OCI-LY1 (cell line): ENCODE results near the gene ZNF862.

Experiments
- EZH2 ChIP-seq: fragments of 200-600 bp; sonication (generic), shearing (Covaris generic); IDR thresholded peaks from 2 replicates; pipeline ENCODE4 v1.8.0; 2017; ENCODE audit warnings: borderline replicate concordance, mixed run types, mild to moderate bottlenecking, antibody characterized with exemption, low read length, moderate library complexity, mixed read lengths
- TF ChIP-seq, protein P1 (sequence below): fragments of 200-600 bp; sonication (generic), shearing (Covaris generic); IDR thresholded peaks from 2 replicates; pipeline ENCODE4 v1.5.1; 2017; ENCODE audit warnings: mild to moderate bottlenecking, antibody characterized with exemption, low read length, moderate library complexity, mixed read lengths

DNA sequence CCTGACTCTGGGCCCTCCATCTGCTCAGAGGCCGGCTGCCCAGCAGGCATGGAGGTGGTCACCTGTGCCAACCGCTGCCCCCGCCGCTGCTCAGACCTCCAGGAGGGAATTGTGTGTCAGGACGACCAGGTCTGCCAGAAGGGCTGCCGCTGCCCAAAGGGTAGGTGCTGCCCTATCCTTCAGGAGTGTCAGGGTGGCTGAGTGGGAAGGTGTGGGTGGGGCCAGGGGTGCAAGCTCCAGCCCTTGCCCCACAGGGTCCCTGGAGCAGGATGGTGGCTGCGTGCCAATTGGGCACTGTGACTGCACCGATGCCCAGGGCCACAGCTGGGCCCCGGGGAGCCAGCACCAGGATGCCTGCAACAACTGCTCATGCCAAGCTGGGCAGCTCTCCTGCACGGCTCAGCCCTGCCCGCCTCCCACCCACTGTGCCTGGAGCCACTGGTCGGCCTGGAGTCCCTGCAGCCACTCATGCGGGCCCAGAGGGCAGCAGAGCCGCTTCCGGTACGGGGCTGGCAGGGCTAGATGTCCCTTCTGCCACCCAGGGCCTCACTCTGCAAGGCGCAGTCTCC lies 17.5 kb upstream of the ZNF862 start:
- TF ChIP-seq, protein P1, sequence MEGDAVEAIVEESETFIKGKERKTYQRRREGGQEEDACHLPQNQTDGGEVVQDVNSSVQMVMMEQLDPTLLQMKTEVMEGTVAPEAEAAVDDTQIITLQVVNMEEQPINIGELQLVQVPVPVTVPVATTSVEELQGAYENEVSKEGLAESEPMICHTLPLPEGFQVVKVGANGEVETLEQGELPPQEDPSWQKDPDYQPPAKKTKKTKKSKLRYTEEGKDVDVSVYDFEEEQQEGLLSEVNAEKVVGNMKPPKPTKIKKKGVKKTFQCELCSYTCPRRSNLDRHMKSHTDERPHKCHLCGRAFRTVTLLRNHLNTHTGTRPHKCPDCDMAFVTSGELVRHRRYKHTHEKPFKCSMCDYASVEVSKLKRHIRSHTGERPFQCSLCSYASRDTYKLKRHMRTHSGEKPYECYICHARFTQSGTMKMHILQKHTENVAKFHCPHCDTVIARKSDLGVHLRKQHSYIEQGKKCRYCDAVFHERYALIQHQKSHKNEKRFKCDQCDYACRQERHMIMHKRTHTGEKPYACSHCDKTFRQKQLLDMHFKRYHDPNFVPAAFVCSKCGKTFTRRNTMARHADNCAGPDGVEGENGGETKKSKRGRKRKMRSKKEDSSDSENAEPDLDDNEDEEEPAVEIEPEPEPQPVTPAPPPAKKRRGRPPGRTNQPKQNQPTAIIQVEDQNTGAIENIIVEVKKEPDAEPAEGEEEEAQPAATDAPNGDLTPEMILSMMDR = no peak
- TF ChIP-seq EZH2 = no peak
